ENCODE results near the gene CDS2.

- TF ChIP-seq POLR2AphosphoS5 (IDR thresholded peaks at IDR 0.05) (no peak), CTCF (IDR thresholded peaks at IDR 0.05) (no peak), POLR2A (IDR thresholded peaks at IDR 0.05) (no peak)
Measured at GRCh38 chr20:5212907-5213487, 86.2 kb downstream of the CDS2 start.

Measured in stomach (tissue), 4 donors.